ENCODE data around the gene DSCAM.

DNA sequence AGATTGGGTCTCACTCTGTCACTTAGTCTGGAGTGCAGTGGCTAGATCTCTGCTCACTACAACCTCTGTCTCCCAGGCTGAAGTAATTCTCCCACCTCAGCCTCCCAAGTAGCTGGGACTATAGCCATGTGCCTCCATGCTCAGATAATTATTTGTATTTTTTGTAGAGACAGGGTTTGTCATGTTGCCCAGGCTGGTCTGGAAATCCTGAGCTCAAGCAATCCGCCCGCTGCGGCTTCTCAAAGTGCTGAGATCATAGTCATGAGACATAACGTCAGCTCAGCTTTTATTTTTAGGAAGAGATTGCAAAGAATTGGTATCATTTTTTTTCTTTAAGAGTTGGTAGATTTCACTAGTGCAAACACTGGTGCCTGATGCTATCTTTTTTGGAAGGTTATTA, 244.9 kb downstream of the DSCAM start:
- TF ChIP-seq POLR2A (IDR thresholded peaks at IDR 0.05) (no peak), CTCF (IDR thresholded peaks at IDR 0.05) (no peak)
